ENCODE data around the gene CA10. TPM values are rescaled to one million over a fixed set of nuclear protein-coding genes. Genes with fewer than 3 reads are reported as not detected.

The CA10 gene
- total RNA-seq, 1 experiment from 2014 or later = 0.46 TPM

DNA sequence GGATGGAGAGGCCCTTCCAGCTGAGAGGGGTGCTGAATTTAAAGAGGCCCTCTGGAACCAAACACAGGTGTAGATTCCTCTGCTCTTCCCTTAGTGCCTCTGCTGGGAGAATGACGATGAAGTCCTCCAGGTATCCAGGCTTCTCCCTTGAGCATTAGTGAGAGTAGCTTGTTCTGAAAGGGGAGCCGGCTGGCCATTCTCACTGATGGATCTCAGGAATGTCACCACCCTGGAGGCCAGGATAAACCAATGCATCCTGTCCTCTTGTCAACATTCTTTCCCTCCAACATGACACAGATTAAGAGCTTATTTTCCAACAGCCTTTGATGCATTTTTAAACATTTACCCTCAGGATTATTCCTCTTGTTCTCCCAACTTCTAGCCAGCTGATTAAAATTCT, 325.5 kb downstream of the CA10 start:
- no CpG with 5 or more reads among the region's 2 CpGs for WGBS (ENCODE audit: extremely low coverage, insufficient read length, low lambda C conversion rate)
- no peak overlapping the region for H3K27ac ChIP-seq (ENCODE audit: insufficient read length, low read depth, low read length)
- H3K18ac ChIP-seq (ENCODE audit: insufficient read length, low read depth, low read length) = no peak overlapping the region
- H4K5ac ChIP-seq (ENCODE audit: insufficient read length, low read depth, low read length) = no peak overlapping the region
- Mint-ChIP-seq H3K27ac (no peak overlapping the region), H3K4me3 (no peak overlapping the region), H3K4me1 (peaks cover 9 to 15% of the 10 kb centered on the region in 2 experiments), H3K27me3 (ENCODE audit: low read depth) (no peaks in the 10 kb centered on the region), H3K9me3 (no peaks in the 10 kb centered on the region), H3K36me3 (ENCODE audit: insufficient read depth in 1 of 3, low read depth in 3 of 3) (no peaks in the 10 kb centered on the region)
- H2BK15ac ChIP-seq (ENCODE audit: low read depth, low read length) = no peak overlapping the region
- H3K23me2 ChIP-seq (ENCODE audit: insufficient read length, low read depth, low read length, poor library complexity, severe bottlenecking) = no peaks in the 10 kb centered on the region
- no peaks in the 10 kb centered on the region for H3K4me1 ChIP-seq (ENCODE audit: insufficient read depth, low read length)
- H4K20me1 ChIP-seq (ENCODE audit: control insufficient read depth, insufficient read depth, insufficient read length) = no peaks in the 10 kb centered on the region
- H3K23ac ChIP-seq (ENCODE audit: insufficient read length, low read depth, low read length) = no peak overlapping the region
- no peaks in the 10 kb centered on the region for H3K9me3 ChIP-seq (ENCODE audit: control insufficient read depth, low read depth, low read length)
- no peak overlapping the region for H2BK12ac ChIP-seq (ENCODE audit: insufficient read length, low read depth, low read length)
- H3K14ac ChIP-seq (ENCODE audit: insufficient read depth, low read length) = no peak overlapping the region
- no peak overlapping the region for H2AK5ac ChIP-seq (ENCODE audit: insufficient read length, low read length)
- no peak overlapping the region for H4K91ac ChIP-seq (ENCODE audit: insufficient read length, low read depth, low read length)
- no peak overlapping the region for H2AFZ ChIP-seq (ENCODE audit: low read length)
- no peak overlapping the region for H3K56ac ChIP-seq (ENCODE audit: insufficient read length, low read depth, low read length)
- no peak overlapping the region for H3K4me2 ChIP-seq (ENCODE audit: insufficient read depth, insufficient read length, low read length)
- no peak overlapping the region for H3T11ph ChIP-seq (ENCODE audit: low read length)
- no peak for DNase-seq
- no peak overlapping the region for H2BK5ac ChIP-seq (ENCODE audit: insufficient read length, low read length)
- H3K79me1 ChIP-seq (ENCODE audit: insufficient read depth, low read depth, low read length, poor library complexity, severe bottlenecking) = no peaks in the 10 kb centered on the region
- H2BK120ac ChIP-seq (ENCODE audit: low read depth, low read length, poor library complexity, severe bottlenecking) = no peak overlapping the region
- H3K27me3 ChIP-seq (ENCODE audit: insufficient read depth, low read length) = no peaks in the 10 kb centered on the region
- no peak; the same call in 2 of the 3 replicates for TF ChIP-seq CTCF (conservative IDR thresholded peaks at IDR 0.05)
- H3K9ac ChIP-seq (ENCODE audit: extremely low read depth, insufficient read length, low read length) = no peak overlapping the region
- no peak overlapping the region for H4K8ac ChIP-seq (replicated peaks; ENCODE audit: insufficient read length, low read depth, low read length)
- H3K79me2 ChIP-seq (ENCODE audit: insufficient read depth, low read length) = no peaks in the 10 kb centered on the region
- no peak overlapping the region for H3K4ac ChIP-seq (ENCODE audit: low read depth, low read length)
- H2BK20ac ChIP-seq (ENCODE audit: low read depth, low read length, poor library complexity, severe bottlenecking) = no peak overlapping the region

Data from H9 (cell line).